ENCODE measurements around the gene TSBP1.

Gene TSBP1

GRCh38 chr6:32293695-32294094 lies 78.0 kb downstream of the TSBP1 start:
- Histone ChIP-seq H3K79me2 (ENCODE audit: insufficient read depth, low read length) (no peaks in the 10 kb centered on the region), H3K4me1 (ENCODE audit: insufficient read depth, low read length, poor library complexity, severe bottlenecking) (peaks cover 3% of the 10 kb centered on the region), H3K9me3 (ENCODE audit: insufficient read depth, low read depth, low read length) (no peaks in the 10 kb centered on the region), H3K4me3 (ENCODE audit: low read length, poor library complexity, severe bottlenecking) (no peak overlapping the region), H3K27me3 (ENCODE audit: insufficient read depth, low read length, poor library complexity, severe bottlenecking) (no peaks in the 10 kb centered on the region), H3K4me2 (ENCODE audit: low read depth, low read length, poor library complexity, severe bottlenecking) (no peak overlapping the region), H3K9me2 (replicated peaks; ENCODE audit: low read depth, low read length) (no peaks in the 10 kb centered on the region), H3F3A (ENCODE audit: low read depth) (no peaks in the 10 kb centered on the region), H4K20me1 (ENCODE audit: insufficient read depth, low read length, poor library complexity, severe bottlenecking) (no peaks in the 10 kb centered on the region), H2AFZ (ENCODE audit: low read length) (no peak overlapping the region), H3K9ac (ENCODE audit: low read depth, low read length, poor library complexity, severe bottlenecking) (no peak overlapping the region), H3K36me3 (ENCODE audit: insufficient read depth, low read length) (no peaks in the 10 kb centered on the region)
- no peak for TF ChIP-seq CTCF (conservative IDR thresholded peaks at IDR 0.05; ENCODE audit: low read length)
- no peak for TF ChIP-seq EZH2phosphoT487 (IDR thresholded peaks at IDR 0.05; ENCODE audit: borderline replicate concordance)

GRCh38 chr6:32291543-32291942 lies 80.2 kb downstream of the TSBP1 start:
- no peaks in the 10 kb centered on the region for H3K79me2 ChIP-seq (ENCODE audit: insufficient read depth, low read length)
- H3K4me3 ChIP-seq (ENCODE audit: low read length, poor library complexity, severe bottlenecking), result no peak overlapping the region
- H3K27me3 ChIP-seq (ENCODE audit: insufficient read depth, low read length, poor library complexity, severe bottlenecking), result no peaks in the 10 kb centered on the region
- H3K4me1 ChIP-seq (ENCODE audit: insufficient read depth, low read length, poor library complexity, severe bottlenecking), result peaks cover 3% of the 10 kb centered on the region
- H2AFZ ChIP-seq (ENCODE audit: low read length), result no peak overlapping the region
- H3K9me3 ChIP-seq (ENCODE audit: insufficient read depth, low read depth, low read length), result no peaks in the 10 kb centered on the region
- TF ChIP-seq CTCF (conservative IDR thresholded peaks at IDR 0.05; ENCODE audit: low read length), result no peak
- TF ChIP-seq EZH2phosphoT487 (IDR thresholded peaks at IDR 0.05; ENCODE audit: borderline replicate concordance), result no peak
- no peak overlapping the region for H3K9ac ChIP-seq (ENCODE audit: low read depth, low read length, poor library complexity, severe bottlenecking)
- H3K9me2 ChIP-seq (replicated peaks; ENCODE audit: low read depth, low read length), result no peaks in the 10 kb centered on the region
- no peaks in the 10 kb centered on the region for H4K20me1 ChIP-seq (ENCODE audit: insufficient read depth, low read length, poor library complexity, severe bottlenecking)
- H3K36me3 ChIP-seq (ENCODE audit: insufficient read depth, low read length), result no peaks in the 10 kb centered on the region
- H3F3A ChIP-seq (ENCODE audit: low read depth), result no peaks in the 10 kb centered on the region
- H3K4me2 ChIP-seq (ENCODE audit: low read depth, low read length, poor library complexity, severe bottlenecking), result no peak overlapping the region

- Histone ChIP-seq H3K4me2 (ENCODE audit: low read depth, low read length, poor library complexity, severe bottlenecking) (no peak overlapping the region), H3K9me2 (replicated peaks; ENCODE audit: low read depth, low read length) (no peaks in the 10 kb centered on the region), H3F3A (ENCODE audit: low read depth) (no peaks in the 10 kb centered on the region), H3K36me3 (ENCODE audit: insufficient read depth, low read length) (no peaks in the 10 kb centered on the region), H3K27me3 (ENCODE audit: insufficient read depth, low read length, poor library complexity, severe bottlenecking) (no peaks in the 10 kb centered on the region), H3K9me3 (ENCODE audit: insufficient read depth, low read depth, low read length) (no peaks in the 10 kb centered on the region), H3K9ac (ENCODE audit: low read depth, low read length, poor library complexity, severe bottlenecking) (no peak overlapping the region), H4K20me1 (ENCODE audit: insufficient read depth, low read length, poor library complexity, severe bottlenecking) (no peaks in the 10 kb centered on the region), H3K79me2 (ENCODE audit: insufficient read depth, low read length) (no peaks in the 10 kb centered on the region), H3K4me1 (ENCODE audit: insufficient read depth, low read length, poor library complexity, severe bottlenecking) (peaks cover 3% of the 10 kb centered on the region), H2AFZ (ENCODE audit: low read length) (no peak overlapping the region), H3K4me3 (ENCODE audit: low read length, poor library complexity, severe bottlenecking) (no peak overlapping the region)
- TF ChIP-seq EZH2phosphoT487 (IDR thresholded peaks at IDR 0.05; ENCODE audit: borderline replicate concordance), result no peak
- TF ChIP-seq CTCF (conservative IDR thresholded peaks at IDR 0.05; ENCODE audit: low read length), result no peak
Measured at GRCh38 chr6:32290886-32291450, 80.7 kb downstream of the TSBP1 start.
